ENCODE data around the gene SEMA3E.
"Not testable (repeated sequence)": the region's sequence is repeated elsewhere in the genome, so short reads cannot be mapped to it uniquely, and the experiment has no call there.

SEMA3E gene

DNA sequence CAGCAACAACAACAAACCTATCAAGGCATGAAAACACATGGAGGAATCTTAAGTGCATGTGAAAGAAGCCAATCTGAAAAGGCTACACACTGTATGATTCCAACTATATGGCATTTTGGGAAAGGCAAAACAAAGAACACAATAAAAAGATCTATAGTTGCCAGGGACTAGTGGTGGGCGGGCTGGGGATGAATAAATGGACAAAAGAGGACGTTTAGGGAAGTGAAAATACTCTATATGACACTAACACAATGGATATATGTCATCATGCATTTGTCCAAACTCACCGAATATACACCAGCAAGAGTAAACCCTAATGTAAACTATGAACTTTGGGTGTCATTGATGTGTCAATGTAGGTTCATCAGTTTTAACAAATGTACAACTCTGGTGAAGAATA is 89.1 kb downstream of the SEMA3E start:
- DNase-seq (ENCODE audit: low read depth) = no peak

DNA sequence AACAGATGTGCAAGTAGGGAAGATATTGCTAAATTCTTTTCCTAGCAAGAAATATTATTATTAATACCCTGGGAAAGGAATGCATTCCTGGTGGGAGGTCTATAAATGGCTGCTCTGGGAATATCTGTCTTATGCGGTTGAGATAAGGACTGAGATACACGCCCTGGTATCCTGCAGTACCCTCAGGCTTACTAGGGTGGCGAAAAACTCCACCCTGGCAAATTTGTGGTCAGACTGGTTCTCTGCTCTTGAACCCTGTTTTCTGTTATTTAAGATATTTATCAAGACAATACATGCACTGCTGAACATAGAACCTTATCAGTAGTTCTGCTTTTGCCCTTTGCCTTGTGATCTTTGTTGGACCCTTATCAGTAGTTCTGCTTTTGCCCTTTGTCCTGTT is 96.4 kb downstream of the SEMA3E start:
- DNase-seq (ENCODE audit: low read depth) = not testable (repeated sequence)

- DNase-seq (ENCODE audit: low read depth) = no peak
These were observed 98.8 kb downstream of the SEMA3E start for GRCh38 chr7:83550100-83550499.

DNA sequence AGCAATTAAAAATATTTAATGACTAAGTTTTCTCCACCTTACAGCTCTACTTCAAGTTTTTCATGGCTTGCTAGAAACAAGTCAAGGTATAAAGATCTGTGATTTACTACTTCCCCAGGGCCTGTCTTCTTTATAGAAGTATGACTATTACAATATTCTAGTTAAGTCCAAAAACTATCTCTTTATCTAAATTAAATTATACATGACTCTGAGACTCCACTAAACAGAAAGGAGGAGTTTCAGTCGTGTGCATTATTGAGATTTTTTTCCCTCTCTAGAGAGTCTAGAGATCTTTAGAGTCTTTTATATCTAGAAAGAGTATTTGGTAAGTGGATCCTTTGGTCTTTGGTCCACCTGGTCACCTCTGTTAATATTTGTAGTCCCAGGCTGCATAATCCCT is 100.7 kb downstream of the SEMA3E start:
- DNase-seq (ENCODE audit: low read depth) = no peak

DNA sequence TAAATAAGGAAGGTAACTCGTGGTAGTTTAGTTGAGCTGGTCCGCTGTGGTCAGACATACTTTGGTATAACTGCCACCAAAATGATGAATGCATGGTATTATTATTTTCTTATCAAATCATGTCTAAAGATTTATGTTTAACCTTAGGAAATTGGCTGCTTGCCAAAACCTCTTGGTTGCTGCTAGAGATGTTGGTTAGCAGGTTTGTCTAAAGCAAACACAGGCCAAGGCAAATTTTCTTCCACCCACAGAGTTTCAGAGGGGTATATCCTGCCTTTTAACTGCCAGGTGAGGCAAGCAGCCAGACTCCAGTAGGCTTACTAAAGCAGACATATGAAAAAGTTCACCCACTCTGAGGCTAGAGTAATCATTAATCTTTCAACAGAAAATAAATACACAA is 101.4 kb downstream of the SEMA3E start:
- DNase-seq (ENCODE audit: low read depth) = no peak

- no peak for DNase-seq (ENCODE audit: low read depth)
These were observed 102.4 kb downstream of the SEMA3E start for GRCh38 chr7:83546586-83546985.

GRCh38 chr7:83541187-83541960 is 107.6 kb downstream of the SEMA3E start:
- DNase-seq (ENCODE audit: low read depth) = no peak

DNA sequence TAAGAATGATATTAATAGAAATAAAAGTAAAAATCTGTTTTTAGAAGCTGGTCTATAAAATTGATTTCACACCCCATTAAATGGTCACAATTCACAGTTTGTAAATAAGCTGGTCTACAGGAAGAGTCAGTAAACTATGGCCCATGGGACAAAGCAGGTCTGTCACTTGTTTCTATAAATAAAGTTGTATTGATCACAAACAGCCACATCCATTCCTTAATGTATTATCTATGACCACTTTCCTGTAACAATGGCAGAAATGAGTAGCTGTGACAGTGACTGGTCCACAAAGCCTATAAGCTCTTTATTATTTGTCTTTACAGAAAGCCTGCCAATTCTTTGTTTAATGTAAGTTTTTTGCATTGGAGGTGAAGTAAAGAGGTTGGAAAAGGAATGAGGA is 114.5 kb downstream of the SEMA3E start:
- no peak for DNase-seq (ENCODE audit: low read depth)

DNA sequence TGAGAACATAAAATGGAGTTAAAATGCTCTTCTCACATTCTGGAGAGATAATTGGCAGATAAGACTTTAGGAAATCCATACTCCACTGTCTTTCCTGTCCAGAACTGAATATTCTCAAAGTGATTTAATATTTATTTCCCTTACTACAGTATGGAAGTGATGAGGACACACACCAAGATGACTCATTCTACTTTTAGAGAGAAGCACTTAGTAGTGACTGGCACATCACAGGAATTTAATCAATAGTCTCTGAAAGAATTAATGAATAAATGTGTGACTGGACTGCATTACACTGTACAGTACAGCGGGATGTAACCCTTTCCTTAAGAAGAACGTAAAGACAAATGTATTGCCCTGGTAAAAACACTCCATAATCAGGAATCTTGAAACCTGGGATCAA is 116.7 kb downstream of the SEMA3E start:
- no peak for DNase-seq (ENCODE audit: low read depth)

DNA sequence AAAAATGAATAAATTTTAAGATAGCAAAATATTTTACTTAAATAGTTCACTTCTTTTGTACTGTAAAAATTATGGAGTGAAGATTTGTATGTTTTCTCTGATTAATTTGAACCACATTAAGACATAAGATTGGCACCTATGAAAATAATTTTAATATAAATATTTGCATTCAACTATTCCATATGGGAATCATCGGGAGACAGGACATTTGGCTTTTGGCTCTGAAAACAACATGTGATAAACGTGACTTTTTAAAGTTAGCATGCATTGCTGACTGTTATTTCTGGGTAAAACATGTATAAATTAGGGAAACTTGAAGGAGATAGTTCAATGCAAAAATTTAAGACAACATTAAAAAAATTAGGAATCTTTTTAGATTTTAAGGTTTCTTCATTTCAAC is 117.2 kb downstream of the SEMA3E start:
- DNase-seq (ENCODE audit: low read depth) = no peak

GRCh38 chr7:83528925-83529423 is 120.0 kb downstream of the SEMA3E start:
- no peak for DNase-seq (ENCODE audit: low read depth)

GRCh38 chr7:83524277-83525075 is 124.5 kb downstream of the SEMA3E start:
- no peak for DNase-seq (ENCODE audit: low read depth)

DNA sequence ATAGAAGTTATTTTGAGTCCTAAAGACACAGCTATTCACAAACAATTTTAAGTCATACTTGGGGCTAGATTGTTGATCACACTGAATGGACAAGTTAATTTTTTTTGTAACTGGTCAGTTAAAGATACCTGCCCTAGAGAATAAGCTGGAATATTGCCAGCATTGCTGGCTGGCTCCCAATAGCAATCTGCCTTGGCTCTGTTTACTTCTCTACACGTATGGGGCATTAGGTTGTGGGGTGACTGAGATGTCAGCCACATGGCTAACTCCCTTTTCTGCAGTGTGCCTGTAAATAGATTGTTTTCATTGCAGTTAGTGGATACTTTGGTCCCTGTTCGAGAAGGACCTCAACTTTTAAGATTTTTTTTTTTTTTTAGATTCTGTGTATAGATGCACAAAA is 128.2 kb downstream of the SEMA3E start:
- DNase-seq (ENCODE audit: low read depth) = no peak

DNA sequence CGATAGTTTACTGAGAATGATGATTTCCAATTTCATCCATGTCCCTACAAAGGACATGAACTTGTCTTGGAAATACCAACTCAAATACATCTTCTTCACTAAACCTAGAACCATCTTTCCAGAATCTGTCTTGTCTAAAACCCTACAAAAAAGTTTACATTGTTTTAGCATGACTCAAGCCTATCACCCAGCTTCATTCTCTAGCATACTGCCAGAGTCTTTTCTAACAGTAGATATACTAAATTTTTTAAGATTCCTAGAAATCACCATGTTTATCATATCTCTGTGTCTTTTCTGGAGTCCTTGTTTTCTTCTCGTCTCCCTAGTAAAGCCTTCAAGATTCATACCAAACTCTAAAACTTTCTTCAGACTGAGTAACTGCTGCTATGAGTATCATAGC is 129.7 kb downstream of the SEMA3E start:
- no peak for DNase-seq (ENCODE audit: low read depth)

DNA sequence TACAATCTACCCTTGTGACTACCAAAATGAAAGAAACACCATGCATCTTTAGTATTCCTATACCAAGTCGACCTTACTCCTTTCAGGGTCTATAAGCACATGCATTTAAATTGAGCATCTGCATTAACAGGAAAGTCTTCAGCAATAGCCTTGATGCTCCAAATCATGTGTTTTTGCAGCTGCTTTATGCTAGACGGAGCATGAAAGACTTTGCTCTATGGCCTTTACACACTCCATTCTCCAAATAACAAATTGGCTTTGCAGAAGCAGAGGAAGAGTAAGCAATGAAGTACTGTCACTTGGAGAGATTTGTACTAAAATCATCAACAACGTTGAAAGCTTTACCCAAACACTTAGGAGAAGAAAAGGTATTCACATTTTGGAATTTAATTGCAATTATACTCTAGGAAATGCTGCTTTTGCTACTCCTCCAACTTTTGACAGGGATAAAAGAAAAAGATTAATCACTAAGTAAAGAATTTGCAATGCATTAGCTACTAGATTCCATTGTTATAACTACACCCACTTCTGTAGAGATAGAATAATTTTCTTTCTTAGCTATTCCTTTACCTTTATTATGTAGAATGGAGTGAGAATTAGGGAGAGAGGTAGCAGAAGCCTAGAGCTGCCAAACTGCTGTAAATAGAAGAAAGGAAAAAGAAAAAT is 131.8 kb downstream of the SEMA3E start:
- DNase-seq (ENCODE audit: low read depth) = no peak

GRCh38 chr7:83514977-83515376 is 134.0 kb downstream of the SEMA3E start:
- DNase-seq (ENCODE audit: low read depth) = no peak

DNA sequence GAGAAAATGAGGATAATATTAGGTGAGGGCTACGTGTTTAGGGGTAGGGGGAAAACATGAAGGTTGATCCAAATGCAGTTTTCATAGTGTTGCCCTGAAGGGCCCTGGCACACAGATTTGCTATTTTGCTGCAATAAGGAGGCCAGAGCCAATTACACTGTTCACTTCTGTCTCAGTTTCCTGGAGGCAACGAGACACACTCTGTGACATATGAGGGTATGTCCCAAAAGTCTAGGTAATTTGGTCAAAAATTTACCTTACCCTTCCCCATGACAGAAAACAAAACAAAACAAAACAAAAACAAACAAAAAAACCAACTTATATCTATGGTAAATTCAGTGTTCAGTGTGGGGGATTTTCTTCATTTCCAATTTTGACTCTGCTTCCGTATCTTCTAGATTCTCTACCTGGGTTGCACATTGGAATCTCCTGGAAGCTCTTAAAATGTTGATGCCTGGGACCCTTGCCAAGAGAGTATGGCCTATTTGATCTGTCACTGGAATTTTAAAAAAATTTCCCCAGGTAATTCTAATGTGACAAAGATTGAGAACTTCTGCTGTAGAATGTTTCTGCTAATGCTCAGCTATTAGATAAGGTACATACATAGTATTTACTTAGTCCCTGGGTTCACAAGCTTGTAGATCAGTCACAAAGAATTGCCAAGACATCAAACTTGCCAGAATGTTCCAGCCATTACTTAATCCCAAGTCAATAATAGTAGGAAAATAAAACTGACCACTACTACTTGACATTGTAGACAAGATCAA is 139.5 kb downstream of the SEMA3E start:
- no peak for DNase-seq (ENCODE audit: low read depth)

GRCh38 chr7:83504330-83504729 is 144.6 kb downstream of the SEMA3E start:
- DNase-seq (ENCODE audit: low read depth) = no peak

DNA sequence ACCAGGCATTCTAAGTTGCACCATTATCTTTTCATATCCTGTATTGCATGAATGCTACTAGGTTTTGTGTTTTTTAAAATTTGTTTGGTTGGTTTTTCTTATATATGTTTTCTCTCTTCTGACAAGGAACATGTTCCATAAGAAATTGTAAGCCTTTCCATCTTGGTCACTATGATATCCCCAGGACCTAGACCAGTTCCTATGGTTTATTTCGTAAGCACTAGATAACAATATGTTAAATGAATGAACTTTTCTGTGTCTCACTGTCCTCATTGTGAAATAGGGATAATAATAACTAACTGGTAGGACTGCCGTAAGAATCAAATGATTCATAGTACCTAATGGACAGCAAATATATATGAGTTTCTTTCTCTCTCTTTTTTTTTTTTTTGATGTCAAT is 146.3 kb downstream of the SEMA3E start:
- DNase-seq (ENCODE audit: low read depth) = no peak

GRCh38 chr7:83494683-83495082 is 154.3 kb downstream of the SEMA3E start:
- DNase-seq (ENCODE audit: low read depth) = no peak

- DNase-seq (ENCODE audit: low read depth) = no peak
These were observed 156.1 kb downstream of the SEMA3E start for GRCh38 chr7:83492802-83493201.

DNA sequence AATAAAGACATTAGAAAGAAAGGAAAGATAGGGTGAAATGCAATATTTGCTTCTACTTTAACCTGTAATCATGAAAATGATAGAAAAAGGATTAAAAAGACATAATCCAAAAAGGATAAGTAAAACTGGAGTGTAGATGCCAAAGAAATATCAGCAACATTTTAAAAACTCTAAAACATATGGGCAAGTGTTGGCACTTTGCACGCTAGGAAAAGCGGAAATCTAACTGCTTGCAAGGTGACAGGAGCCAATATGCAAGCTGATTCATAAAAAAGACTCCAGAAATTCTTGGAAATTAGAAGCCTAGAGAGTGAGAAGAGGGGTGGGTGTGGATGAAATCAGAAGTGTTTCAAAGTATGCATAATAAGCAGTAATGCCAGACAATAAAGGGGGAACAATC is 161.1 kb downstream of the SEMA3E start:
- no peak for DNase-seq (ENCODE audit: low read depth)

All from T follicular helper cell (primary cell).